HG02588 (cell line): Measurements from ENCODE around the gene BID.
"Not testable (repeated sequence)": the region's sequence is repeated elsewhere in the genome, so short reads cannot be mapped to it uniquely, and the experiment has no call there.

Experiments used
- ATAC-seq: cut with Tn5 transposase; IDR thresholded peaks from one replicate; pipeline ENCODE4 v1.9.1; 2021; ENCODE audit warnings: mild to moderate bottlenecking, moderate library complexity; ENCODE audit not compliant: unreplicated experiment

BID gene

DNA sequence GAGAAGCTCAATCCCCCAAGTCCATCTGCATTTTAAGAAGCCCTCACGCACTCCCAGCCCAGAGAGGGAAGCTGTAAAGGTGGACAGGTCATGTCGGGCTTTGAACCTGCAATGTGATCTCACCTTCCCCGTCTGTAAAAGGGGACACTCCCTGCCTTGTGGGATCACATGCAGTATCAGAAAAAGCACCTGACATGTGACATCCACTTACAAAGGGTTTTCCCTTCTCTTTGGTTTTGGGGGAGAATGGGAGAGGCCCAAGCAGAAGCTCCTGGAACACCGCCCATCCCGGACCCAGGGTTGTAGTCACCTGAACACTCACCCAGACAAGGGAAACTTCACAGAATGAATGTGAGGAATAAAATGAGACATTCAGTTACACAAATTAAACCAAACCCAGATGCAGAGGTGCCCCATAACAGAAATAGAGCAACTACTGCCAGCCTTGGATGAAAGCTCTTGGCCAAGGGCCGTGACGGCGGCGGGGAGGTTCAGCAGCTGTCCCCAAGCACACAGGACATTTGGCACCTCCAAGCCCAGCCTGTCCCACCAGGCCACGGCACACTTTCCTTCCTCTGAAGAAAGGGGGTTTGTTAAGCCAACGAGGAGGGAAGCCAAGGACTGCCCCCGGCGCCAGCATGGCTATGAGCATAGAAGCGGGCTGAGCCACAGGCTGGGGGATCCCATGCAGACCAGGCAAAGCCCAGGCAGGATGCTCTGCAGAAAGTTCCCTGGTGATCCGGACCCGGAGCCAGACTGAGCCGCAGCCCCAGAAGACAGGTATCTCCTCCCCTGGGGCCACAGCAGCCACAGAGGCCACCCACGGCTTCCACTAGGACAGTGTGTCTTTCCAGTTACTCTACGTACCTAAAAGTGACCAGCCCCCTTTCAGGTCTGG, 3.8 kb downstream of the BID start:
- no peak for ATAC-seq

DNA sequence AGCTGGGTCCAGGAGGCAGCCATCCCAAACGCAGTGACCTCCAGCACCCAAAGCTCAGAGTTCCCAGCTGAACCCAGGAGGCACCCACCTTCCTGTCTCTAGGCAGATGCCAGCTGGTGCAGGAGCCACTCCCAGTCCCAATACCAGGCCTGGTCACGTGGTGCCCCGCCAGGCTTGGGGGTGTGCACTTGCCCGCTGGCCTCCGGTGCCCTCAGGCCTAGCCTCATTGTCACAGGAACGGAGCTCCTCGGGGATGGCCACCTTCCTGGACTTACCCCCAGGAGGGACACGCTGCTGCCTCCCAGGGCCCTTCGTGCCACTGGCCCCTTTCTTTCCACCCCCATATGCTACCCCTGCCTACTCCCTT, 4.6 kb downstream of the BID start:
- ATAC-seq: no peak

- no peak for ATAC-seq
Measured at GRCh38 chr22:17769013-17769715, 5.1 kb downstream of the BID start.

GRCh38 chr22:17767233-17768065, 6.8 kb downstream of the BID start:
- ATAC-seq: peak; percentile 74

- ATAC-seq: not testable (repeated sequence)
Measured at GRCh38 chr22:17764852-17765251, 9.4 kb downstream of the BID start.

DNA sequence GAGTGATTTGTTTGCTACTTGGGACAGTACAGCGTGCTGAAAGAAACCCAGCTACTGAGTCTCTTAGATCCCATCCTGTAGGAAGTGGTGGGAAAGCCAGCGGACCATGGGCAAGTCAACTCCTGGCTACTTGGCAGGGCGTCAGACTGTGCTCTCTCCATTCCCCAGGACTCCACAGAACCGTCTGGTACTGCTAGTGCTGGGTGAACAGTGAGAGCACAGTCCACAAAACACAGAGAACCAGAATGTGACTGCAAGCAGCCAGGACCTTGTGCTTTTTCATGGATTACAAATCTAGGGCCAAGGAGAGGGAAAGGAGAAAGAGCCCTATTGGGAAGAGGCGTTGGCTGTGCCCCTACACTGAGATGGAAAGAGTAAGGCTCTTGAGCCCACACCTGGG, 10.2 kb downstream of the BID start:
- no peak for ATAC-seq

DNA sequence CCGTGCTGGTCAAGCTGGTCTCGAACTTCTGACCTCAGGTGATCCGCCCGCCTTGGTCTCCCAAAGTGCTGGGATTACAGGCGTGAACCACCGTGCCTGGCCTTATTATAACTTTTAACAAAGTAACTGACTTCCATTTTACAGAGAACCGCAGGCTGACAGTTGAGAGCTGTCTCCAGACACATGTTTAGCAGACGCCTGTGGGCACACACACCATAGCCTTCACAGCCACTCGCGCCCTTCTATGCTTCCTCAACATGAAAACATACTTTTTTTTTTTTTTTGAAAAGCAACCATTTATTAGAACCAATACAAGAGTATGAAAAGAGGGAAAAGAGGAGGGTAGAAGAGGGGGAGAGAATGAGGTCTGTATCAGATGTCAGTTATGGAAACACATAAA, 10.8 kb downstream of the BID start:
- ATAC-seq: not testable (repeated sequence)

GRCh38 chr22:17761138-17761488, 13.2 kb downstream of the BID start:
- ATAC-seq: no peak

GRCh38 chr22:17754233-17754925, 19.9 kb downstream of the BID start:
- ATAC-seq: no peak

DNA sequence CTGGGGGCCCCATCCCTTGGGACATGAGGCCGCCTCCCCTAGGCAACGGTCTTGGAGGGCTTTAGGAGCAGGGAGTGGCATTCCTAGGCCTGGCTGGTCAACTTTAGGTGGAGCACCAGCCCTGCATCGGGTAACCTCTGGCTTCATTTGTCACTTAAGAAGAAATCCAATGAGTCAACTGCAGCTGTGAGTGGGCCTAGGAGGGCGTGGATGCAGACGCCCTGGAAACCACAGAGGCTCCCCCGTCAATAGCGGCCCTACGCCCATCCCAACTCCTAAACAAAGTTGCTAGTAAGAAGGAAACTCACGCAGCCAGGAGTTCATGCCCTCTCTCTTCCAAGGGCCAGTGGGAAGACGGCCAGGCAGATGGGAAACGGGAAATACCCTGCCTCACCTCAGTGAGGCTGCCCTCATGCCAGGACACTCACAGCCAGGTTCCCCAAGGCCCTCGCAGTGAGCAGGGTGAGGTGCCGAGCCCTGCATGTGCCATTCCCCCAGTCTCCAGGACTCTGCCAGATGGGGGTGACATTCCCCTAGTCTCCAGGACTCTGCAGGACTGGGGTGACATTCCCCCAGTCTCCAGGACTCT, 20.8 kb downstream of the BID start:
- no peak for ATAC-seq

- ATAC-seq: no peak
Measured at GRCh38 chr22:17751596-17751995, 22.7 kb downstream of the BID start.

DNA sequence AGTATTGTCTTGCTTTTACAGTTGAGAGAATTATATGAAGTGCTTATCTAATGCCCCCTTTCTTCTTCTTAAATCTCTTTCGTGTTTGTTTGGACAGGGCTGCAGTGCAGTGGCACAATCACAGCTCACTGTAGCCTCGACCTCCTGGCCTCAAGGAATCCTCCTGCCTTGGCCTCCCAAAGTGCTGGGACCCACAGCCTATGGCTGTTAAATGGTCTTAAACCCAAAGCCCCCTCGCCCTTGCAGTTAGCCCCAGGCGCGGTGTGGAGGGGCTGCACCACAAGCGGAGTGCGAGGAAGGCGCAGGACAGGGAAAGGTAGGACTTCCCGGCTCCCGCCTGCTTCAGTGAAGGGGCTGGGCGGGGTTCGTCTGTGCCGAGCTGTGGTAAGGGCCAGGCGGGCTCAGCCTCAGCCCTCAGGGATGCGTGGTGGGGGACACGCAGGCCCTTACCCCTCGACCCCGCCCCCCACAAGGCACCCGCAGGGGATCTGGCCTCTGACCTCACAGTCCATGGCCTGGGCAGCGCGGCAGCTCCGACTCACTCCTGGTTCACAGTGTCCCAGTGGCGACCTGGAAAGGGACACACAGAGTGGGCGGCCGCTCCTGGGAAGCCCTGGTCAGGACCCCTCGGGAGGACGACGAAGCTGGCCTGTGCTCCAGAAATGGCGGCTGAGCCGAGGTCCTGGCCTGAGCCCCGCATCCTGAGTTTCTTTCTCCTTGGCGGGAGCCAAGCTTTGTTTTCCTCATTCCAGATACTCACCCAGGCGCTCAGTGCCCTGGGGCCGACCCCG, 24.5 kb downstream of the BID start:
- ATAC-seq: no peak

- ATAC-seq: no peak
Measured at GRCh38 chr22:17748555-17749353, 25.5 kb downstream of the BID start.

GRCh38 chr22:17746916-17747315, 27.4 kb downstream of the BID start:
- no peak for ATAC-seq

GRCh38 chr22:17744430-17744829, 29.8 kb downstream of the BID start:
- no peak for ATAC-seq

GRCh38 chr22:17743661-17744411, 30.4 kb downstream of the BID start:
- no peak for ATAC-seq

- no peak for ATAC-seq
Measured at GRCh38 chr22:17742527-17742902, 31.8 kb downstream of the BID start.

DNA sequence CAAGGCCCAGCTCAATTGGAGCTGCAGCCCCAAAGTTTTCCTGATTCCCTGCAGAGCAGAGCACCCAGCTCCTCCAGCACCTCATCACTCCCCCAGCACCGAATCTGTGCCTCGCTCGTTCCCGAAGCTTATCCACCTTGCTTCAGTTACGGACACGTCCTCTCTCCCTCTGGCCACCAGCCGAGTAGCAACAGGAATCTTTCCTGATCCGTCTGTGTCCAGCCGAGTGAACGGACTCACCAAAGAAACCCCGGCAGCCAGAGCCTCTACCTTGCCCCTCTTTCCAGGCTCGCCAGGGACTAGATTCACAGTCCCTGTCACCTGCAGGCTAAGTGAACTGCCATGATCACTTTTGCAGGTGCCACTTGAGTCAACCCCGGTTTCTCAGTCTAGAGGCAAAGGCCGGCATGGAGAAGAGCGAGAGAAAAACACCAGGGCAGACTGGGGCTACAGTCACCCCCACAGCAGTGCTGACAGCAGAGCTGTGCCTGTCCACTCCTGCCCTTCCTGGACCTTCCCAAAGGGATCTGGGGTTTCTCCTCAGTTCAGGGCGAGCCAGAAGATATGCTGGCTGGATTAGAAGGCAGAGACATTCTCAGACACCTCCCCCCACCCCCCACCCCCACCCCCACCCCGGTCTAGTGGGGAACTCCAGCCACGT, 32.3 kb downstream of the BID start:
- ATAC-seq: no peak
